ENCODE measurements around the gene STIM2. TPM values are rescaled to one million over a fixed set of nuclear protein-coding genes. Genes with fewer than 3 reads are reported as not detected.

Gene STIM2
- total RNA-seq, 1 experiment from 2014 or later, result 15.5 TPM

DNA sequence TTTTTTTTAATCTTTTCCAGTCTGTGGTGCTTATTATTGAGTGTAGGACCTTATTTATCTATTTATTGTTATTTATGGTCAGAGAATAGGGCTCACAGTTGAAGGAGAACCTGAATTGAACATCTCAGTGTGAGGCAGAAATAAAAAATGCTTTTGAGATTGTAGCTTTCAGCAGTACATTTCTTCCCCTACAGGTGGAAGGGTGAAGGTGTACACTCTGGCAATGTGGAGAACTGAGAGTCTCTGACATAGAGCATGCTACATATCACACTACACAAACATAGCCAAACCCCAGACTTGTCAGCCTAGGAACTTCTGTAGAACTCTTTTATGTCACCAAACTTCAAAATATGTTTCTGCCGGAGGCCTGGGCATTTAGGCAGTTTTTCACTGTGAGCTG, 140.2 kb downstream of the STIM2 start:
- Histone ChIP-seq H4K20me1 (ENCODE audit: low read length) (no peaks in the 10 kb centered on the region), H3K4me1 (ENCODE audit: insufficient read depth, low read length) (peaks cover 30% of the 10 kb centered on the region), H3K9ac (ENCODE audit: low read length) (no peak overlapping the region), H3F3A (ENCODE audit: low read length, unreplicated experiment) (peaks cover 2% of the 10 kb centered on the region), H3K36me3 (ENCODE audit: low read depth, low read length) (no peaks in the 10 kb centered on the region), H3K79me2 (ENCODE audit: low read length) (no peaks in the 10 kb centered on the region), H3K9me2 (replicated peaks; ENCODE audit: low read length) (no peaks in the 10 kb centered on the region), H3K4me2 (ENCODE audit: low read length) (no peak overlapping the region), H3K9me3 (ENCODE audit: low read length) (no peaks in the 10 kb centered on the region), H2AFZ (ENCODE audit: low read length) (no peak overlapping the region), H3K4me3 (ENCODE audit: low read length) (no peak overlapping the region), H3K27me3 (ENCODE audit: low read length) (no peaks in the 10 kb centered on the region), H3K27ac (ENCODE audit: low read length) (no peak overlapping the region)
- TF ChIP-seq, protein P1, sequence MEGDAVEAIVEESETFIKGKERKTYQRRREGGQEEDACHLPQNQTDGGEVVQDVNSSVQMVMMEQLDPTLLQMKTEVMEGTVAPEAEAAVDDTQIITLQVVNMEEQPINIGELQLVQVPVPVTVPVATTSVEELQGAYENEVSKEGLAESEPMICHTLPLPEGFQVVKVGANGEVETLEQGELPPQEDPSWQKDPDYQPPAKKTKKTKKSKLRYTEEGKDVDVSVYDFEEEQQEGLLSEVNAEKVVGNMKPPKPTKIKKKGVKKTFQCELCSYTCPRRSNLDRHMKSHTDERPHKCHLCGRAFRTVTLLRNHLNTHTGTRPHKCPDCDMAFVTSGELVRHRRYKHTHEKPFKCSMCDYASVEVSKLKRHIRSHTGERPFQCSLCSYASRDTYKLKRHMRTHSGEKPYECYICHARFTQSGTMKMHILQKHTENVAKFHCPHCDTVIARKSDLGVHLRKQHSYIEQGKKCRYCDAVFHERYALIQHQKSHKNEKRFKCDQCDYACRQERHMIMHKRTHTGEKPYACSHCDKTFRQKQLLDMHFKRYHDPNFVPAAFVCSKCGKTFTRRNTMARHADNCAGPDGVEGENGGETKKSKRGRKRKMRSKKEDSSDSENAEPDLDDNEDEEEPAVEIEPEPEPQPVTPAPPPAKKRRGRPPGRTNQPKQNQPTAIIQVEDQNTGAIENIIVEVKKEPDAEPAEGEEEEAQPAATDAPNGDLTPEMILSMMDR (conservative IDR thresholded peaks at IDR 0.05; ENCODE audit: low read depth, low read length), result peak; percentile 46
- no peak for TF ChIP-seq EZH2phosphoT487 (IDR thresholded peaks at IDR 0.05; ENCODE audit: borderline replicate concordance, low read length)
- no peak for TF ChIP-seq EZH2 (IDR thresholded peaks at IDR 0.05; ENCODE audit: low read length, unreplicated experiment)
- DNase-seq, result peak; percentile 32
- BruUV-seq (replicated peaks), result no TSS peak
- POLR2A ChIA-PET (ENCODE audit: unreplicated experiment), result no interaction called here
- ATAC-seq, result peak; percentile 58
- CTCF ChIA-PET, result no interaction called here
- intact Hi-C loops (cut with micrococcal nuclease), result loop anchor here (5.0 kb wide), 1 partner anchor 124 kb away; no protein-coding TSS in a partner anchor

DNA sequence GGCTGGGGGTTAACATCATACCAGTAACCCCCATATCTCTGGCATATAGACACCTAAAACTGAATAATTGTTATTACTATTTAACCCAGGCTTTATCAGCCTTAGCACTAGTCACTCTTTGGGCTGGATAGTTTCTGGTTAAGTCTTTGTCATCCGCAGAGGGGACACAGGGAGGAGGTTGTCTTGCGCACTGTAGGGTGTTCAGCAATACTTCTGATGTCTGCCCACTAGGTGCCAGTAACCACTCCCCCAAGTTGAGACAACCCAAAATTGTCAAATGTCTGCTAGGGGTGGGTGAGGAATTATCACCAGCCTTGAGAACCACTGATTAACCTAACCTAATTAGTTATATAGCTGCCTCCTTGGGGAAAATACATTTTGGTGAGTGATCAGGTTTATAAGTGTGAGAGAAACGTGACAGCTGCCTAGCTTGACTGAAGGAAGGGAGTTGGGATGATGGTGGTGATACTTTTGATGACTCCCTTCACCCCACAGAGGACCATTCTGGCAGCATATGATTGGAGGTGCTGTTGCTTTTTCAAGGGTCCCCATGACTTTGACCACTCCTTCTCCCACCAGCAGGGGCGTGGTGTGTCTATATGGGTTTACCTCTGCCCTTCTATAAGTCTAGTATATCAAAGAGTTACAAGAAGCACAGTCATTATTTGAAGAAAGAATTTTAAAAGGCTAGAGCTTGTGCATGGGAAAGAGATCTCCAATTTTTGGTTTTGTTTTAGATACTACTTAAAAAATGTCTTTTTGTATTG, 140.9 kb downstream of the STIM2 start:
- CTCF ChIA-PET, result no interaction called here
- Histone ChIP-seq H3F3A (ENCODE audit: low read length, unreplicated experiment) (peaks cover 3% of the 10 kb centered on the region), H3K27me3 (ENCODE audit: low read length) (no peaks in the 10 kb centered on the region), H3K9ac (ENCODE audit: low read length) (no peak overlapping the region), H3K79me2 (ENCODE audit: low read length) (no peaks in the 10 kb centered on the region), H3K9me3 (ENCODE audit: low read length) (no peaks in the 10 kb centered on the region), H3K4me1 (ENCODE audit: insufficient read depth, low read length) (peaks cover 37% of the 10 kb centered on the region), H3K27ac (ENCODE audit: low read length) (no peak overlapping the region), H3K4me2 (ENCODE audit: low read length) (no peak overlapping the region), H3K4me3 (ENCODE audit: low read length) (no peak overlapping the region), H3K9me2 (replicated peaks; ENCODE audit: low read length) (no peaks in the 10 kb centered on the region), H3K36me3 (ENCODE audit: low read depth, low read length) (no peaks in the 10 kb centered on the region), H2AFZ (ENCODE audit: low read length) (no peak overlapping the region), H4K20me1 (ENCODE audit: low read length) (no peaks in the 10 kb centered on the region)
- TF ChIP-seq EZH2 (IDR thresholded peaks at IDR 0.05; ENCODE audit: low read length, unreplicated experiment) (no peak), EZH2phosphoT487 (IDR thresholded peaks at IDR 0.05; ENCODE audit: borderline replicate concordance, low read length) (no peak)
- TF ChIP-seq, protein P1 (conservative IDR thresholded peaks at IDR 0.05; ENCODE audit: low read depth, low read length), result no peak
- DNase-seq, result no peak
- no peak for ATAC-seq
- BruUV-seq (replicated peaks), result no TSS peak
- POLR2A ChIA-PET (ENCODE audit: unreplicated experiment), result interaction anchor here (0.6 kb wide), 1 partner anchor 119 kb away, joined by 4 read pairs; no protein-coding TSS in a partner anchor
- intact Hi-C loops (cut with micrococcal nuclease), result loop anchor here (5.0 kb wide), 1 partner anchor 124 kb away; no protein-coding TSS in a partner anchor

DNA sequence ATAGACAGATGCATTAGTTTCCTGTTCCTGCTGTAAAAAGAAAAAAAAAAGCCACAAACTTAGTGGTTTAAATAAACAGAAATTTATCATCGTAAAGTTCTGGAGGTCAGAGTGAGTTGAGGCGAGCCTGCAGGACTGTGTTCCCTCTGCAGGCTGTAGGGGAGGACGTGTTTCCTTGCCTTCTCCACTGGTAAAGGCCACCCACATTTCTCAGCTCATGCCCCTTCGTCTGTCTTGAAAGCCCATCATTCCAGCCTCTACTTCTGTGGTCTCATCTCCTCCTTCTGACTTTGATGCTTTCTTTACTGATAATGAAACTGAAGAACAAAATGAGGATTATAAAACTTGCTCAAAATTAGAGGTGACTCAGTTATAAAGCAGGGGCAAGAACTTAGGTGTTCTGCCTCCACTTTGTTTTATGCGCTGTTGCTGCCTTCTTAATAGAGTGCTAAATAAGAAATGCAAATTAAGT, 143.0 kb downstream of the STIM2 start:
- Histone ChIP-seq H3K36me3 (ENCODE audit: low read depth, low read length) (no peaks in the 10 kb centered on the region), H4K20me1 (ENCODE audit: low read length) (no peaks in the 10 kb centered on the region), H3F3A (ENCODE audit: low read length, unreplicated experiment) (peaks cover 3% of the 10 kb centered on the region), H3K27ac (ENCODE audit: low read length) (no peak overlapping the region), H3K27me3 (ENCODE audit: low read length) (no peaks in the 10 kb centered on the region), H3K79me2 (ENCODE audit: low read length) (no peaks in the 10 kb centered on the region), H3K4me3 (ENCODE audit: low read length) (no peak overlapping the region), H3K9me3 (ENCODE audit: low read length) (no peaks in the 10 kb centered on the region), H3K4me2 (ENCODE audit: low read length) (peak overlapping the region; percentile 57; the same call in 1 of the 2 replicates), H3K9me2 (replicated peaks; ENCODE audit: low read length) (no peaks in the 10 kb centered on the region), H3K9ac (ENCODE audit: low read length) (no peak overlapping the region), H3K4me1 (ENCODE audit: insufficient read depth, low read length) (peaks cover 52% of the 10 kb centered on the region), H2AFZ (ENCODE audit: low read length) (no peak overlapping the region)
- TF ChIP-seq, protein P1 (conservative IDR thresholded peaks at IDR 0.05; ENCODE audit: low read depth, low read length), result no peak
- no peak for TF ChIP-seq EZH2phosphoT487 (IDR thresholded peaks at IDR 0.05; ENCODE audit: borderline replicate concordance, low read length)
- no peak for TF ChIP-seq EZH2 (IDR thresholded peaks at IDR 0.05; ENCODE audit: low read length, unreplicated experiment)
- no TSS peak for BruUV-seq (replicated peaks)
- ATAC-seq (peak; percentile 56), DNase-seq (peak; percentile 37)
- intact Hi-C loops (cut with micrococcal nuclease), result loop anchor here (5.0 kb wide), 1 partner anchor 126 kb away; no protein-coding TSS in a partner anchor
- CTCF ChIA-PET, result no interaction called here
- POLR2A ChIA-PET (ENCODE audit: unreplicated experiment), result no interaction called here

Data from PC-3 (cell line).